HepG2 (cell line): ENCODE data around the gene PTCRA. TPM values are rescaled to one million over a fixed set of nuclear protein-coding genes. Genes with fewer than 3 reads are reported as not detected.

Experiments
- ATM ChIP-seq: fragments of 450-650 bp; IDR thresholded peaks from 2 replicates; pipeline ENCODE4 v1.7.1; 2017; ENCODE audit warnings: mild to moderate bottlenecking, borderline replicate concordance
- ELF1 ChIP-seq: sonication (generic); formaldehyde crosslinking; IDR thresholded peaks from 2 replicates; pipeline ENCODE4 v1.4.0; 2020; ENCODE audit warnings: missing genetic modification reagents
- HOXA7 ChIP-seq: sonication (generic); formaldehyde crosslinking; IDR thresholded peaks from 2 replicates; pipeline ENCODE4 v1.8.1; 2022; ENCODE audit warnings: mild to moderate bottlenecking, missing genetic modification reagents, moderate library complexity
- MIER3 ChIP-seq: IDR thresholded peaks from 2 replicates; pipeline ENCODE4 v1.6.1; 2016; ENCODE audit warnings: missing compliant biosample characterization, borderline replicate concordance
- NR3C1 ChIP-seq: sonication (generic); formaldehyde crosslinking; IDR thresholded peaks from 2 replicates; pipeline ENCODE4 v1.4.0; 2020; ENCODE audit warnings: missing genetic modification reagents
- PAWR ChIP-seq: sonication (generic); formaldehyde crosslinking; IDR thresholded peaks from 2 replicates; pipeline ENCODE4 v1.4.0; 2020; ENCODE audit warnings: missing genetic modification reagents, mild to moderate bottlenecking, borderline replicate concordance
- RXRA ChIP-seq: sonication (generic); formaldehyde crosslinking; IDR thresholded peaks from 2 replicates; pipeline ENCODE4 v1.5.1; 2020; ENCODE audit warnings: missing genetic modification reagents
- SOX13 ChIP-seq, 3 experiments: fragments of 450-650 bp in 1 of 3; sonication (generic) in 1 of 3; formaldehyde crosslinking in 1 of 3; IDR thresholded peaks in 2 of 3; conservative IDR thresholded peaks in 1 of 3; 2 replicates each; pipeline versions ENCODE4 v1.5.0 to v1.6.1; 2016 to 2020; ENCODE audit warnings: antibody characterized with exemption in 1 of 3, mild to moderate bottlenecking in 1 of 3, missing compliant biosample characterization in 1 of 3, missing genetic modification reagents in 1 of 3, moderate library complexity in 1 of 3
- ZMYM2 ChIP-seq: sonication (generic); formaldehyde crosslinking; IDR thresholded peaks from 2 replicates; pipeline ENCODE4 v1.8.0; 2022; ENCODE audit warnings: mild to moderate bottlenecking, missing genetic modification reagents
- ZNF543 ChIP-seq: sonication (generic); formaldehyde crosslinking; IDR thresholded peaks from 2 replicates; pipeline ENCODE4 v1.4.0; 2020; ENCODE audit warnings: mild to moderate bottlenecking, missing genetic modification reagents
- ZNF768 ChIP-seq: sonication (generic); formaldehyde crosslinking; IDR thresholded peaks from 2 replicates; pipeline ENCODE4 v1.4.0; 2020; ENCODE audit warnings: missing genetic modification reagents
- ZNF775 ChIP-seq: sonication (generic); formaldehyde crosslinking; IDR thresholded peaks from 2 replicates; pipeline ENCODE4 v1.4.0; 2020; ENCODE audit warnings: missing genetic modification reagents, mild to moderate bottlenecking, moderate library complexity, borderline replicate concordance
- ZSCAN20 ChIP-seq: sonication (generic); formaldehyde crosslinking; IDR thresholded peaks from 2 replicates; pipeline ENCODE4 v1.4.0; 2020; ENCODE audit warnings: missing genetic modification reagents, mild to moderate bottlenecking, borderline replicate concordance
- ZSCAN22 ChIP-seq: sonication (generic); formaldehyde crosslinking; IDR thresholded peaks from 2 replicates; pipeline ENCODE4 v1.4.0; 2020; ENCODE audit warnings: mild to moderate bottlenecking, missing genetic modification reagents
- polyA plus RNA-seq, 8 experiments: library from polyadenylated mRNA; depleted of rRNA in 3 of 8; stranded (reverse) in 7 of 8; unstranded in 1 of 8; fragments of >200 nt; fragmentation: Illumina TruSeq in 4 of 8; extraction: Trizol in 4 of 8; gene quantifications; 2 replicates each; pipeline versions ENCODE4 v1.2.1 to v1.2.3, GENCODE V29; 2011 to 2016; ENCODE audit warnings: low read depth in 4 of 8, missing spikeins in 1 of 8, mixed read lengths in 1 of 8; ENCODE audit not compliant: insufficient read depth in 1 of 8
- total RNA-seq, 5 experiments: library from RNA; depleted of rRNA; stranded (reverse); fragments of >200 nt; fragmentation: Illumina TruSeq; extraction: Trizol; gene quantifications; 2 replicates each; pipeline ENCODE4 v1.2.3, GENCODE V29; 2016; ENCODE audit warnings: low read depth in 1 of 5
- TF ChIP-seq, protein P1 (sequence below): IDR thresholded peaks from 2 replicates; pipeline ENCODE4 v1.6.1; 2016; ENCODE audit warnings: missing compliant biosample characterization, missing genetic modification reagents, borderline replicate concordance
- TF ChIP-seq, protein P2 (sequence below): sonication (generic); formaldehyde crosslinking; IDR thresholded peaks from 2 replicates; pipeline ENCODE4 v1.8.0; 2022; ENCODE audit warnings: mild to moderate bottlenecking, missing genetic modification reagents, borderline replicate concordance
- TF ChIP-seq, protein P3 (sequence below): sonication (generic); formaldehyde crosslinking; IDR thresholded peaks from 2 replicates; pipeline ENCODE4 v1.4.0; 2020; ENCODE audit warnings: mild to moderate bottlenecking, missing genetic modification reagents
- TF ChIP-seq, protein P4 (sequence below): sonication (generic); formaldehyde crosslinking; IDR thresholded peaks from 2 replicates; pipeline ENCODE4 v1.8.1; 2023; ENCODE audit warnings: missing genetic modification reagents, inconsistent platforms, borderline replicate concordance

PTCRA gene
- total and polyA plus RNA-seq, 2 of the 13 experiments (the other 11 are each of a cell fraction or from before 2014, with no cell fraction given) = not detected

DNA sequence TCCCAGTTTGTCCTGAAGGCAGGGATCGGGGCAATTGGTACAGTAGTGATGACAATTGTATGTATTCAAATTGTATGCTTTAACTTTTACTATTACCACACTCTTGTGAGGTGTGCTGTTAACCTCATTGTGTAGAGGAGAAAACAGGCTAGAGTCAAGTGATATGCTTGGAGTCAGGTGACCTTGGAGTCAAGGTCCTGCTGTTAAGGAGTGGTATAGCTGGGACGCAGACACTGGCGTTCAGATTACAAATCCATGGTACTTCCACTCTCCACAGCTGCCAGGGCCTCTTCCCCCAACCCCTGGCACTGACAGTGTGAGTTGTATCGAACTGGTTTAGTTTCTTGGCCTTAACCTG lies 23.9 kb downstream of the PTCRA start (continued):
- 0 out of 2 replicates have a peak, but pooled peaks have one; percentile 8 for TF ChIP-seq SOX13 (IDR thresholded peaks at IDR 0.05)
- TF ChIP-seq SOX13 (CRISPR knock-in tag; conservative IDR thresholded peaks at IDR 0.05 in 1 of 2, IDR thresholded peaks at IDR 0.05 in 1 of 2) = no peak
- 0 out of 2 replicates have a peak, but pooled peaks have one; percentile 30 for TF ChIP-seq ZSCAN20 (CRISPR knock-in tag)
- TF ChIP-seq PAWR = no peak
- no peak for TF ChIP-seq ZSCAN22 (CRISPR knock-in tag)
- no peak for TF ChIP-seq ATM
- no peak for TF ChIP-seq NR3C1
- TF ChIP-seq, protein P1, sequence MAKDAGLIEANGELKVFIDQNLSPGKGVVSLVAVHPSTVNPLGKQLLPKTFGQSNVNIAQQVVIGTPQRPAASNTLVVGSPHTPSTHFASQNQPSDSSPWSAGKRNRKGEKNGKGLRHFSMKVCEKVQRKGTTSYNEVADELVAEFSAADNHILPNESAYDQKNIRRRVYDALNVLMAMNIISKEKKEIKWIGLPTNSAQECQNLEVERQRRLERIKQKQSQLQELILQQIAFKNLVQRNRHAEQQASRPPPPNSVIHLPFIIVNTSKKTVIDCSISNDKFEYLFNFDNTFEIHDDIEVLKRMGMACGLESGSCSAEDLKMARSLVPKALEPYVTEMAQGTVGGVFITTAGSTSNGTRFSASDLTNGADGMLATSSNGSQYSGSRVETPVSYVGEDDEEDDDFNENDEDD (CRISPR knock-in tag) = no peak
- TF ChIP-seq ZNF543 (CRISPR knock-in tag) = no peak
- no peak for TF ChIP-seq HOXA7 (CRISPR knock-in tag)
- TF ChIP-seq, protein P2, sequence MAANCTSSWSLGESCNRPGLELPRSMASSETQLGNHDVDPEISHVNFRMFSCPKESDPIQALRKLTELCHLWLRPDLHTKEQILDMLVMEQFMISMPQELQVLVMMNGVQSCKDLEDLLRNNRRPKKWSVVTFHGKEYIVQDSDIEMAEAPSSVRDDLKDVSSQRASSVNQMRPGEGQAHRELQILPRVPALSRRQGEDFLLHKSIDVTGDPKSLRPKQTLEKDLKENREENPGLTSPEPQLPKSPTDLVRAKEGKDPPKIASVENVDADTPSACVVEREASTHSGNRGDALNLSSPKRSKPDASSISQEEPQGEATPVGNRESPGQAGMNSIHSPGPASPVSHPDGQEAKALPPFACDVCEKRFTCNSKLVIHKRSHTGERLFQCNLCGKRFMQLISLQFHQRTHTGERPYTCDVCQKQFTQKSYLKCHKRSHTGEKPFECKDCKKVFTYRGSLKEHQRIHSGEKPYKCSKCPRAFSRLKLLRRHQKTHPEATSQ (CRISPR knock-in tag) = no peak
- no peak for TF ChIP-seq ZMYM2 (CRISPR knock-in tag)
- no peak for TF ChIP-seq ELF1
- no peak for TF ChIP-seq MIER3 (CRISPR knock-in tag)
- TF ChIP-seq ZNF768 (CRISPR knock-in tag) = no peak
- TF ChIP-seq, protein P3, sequence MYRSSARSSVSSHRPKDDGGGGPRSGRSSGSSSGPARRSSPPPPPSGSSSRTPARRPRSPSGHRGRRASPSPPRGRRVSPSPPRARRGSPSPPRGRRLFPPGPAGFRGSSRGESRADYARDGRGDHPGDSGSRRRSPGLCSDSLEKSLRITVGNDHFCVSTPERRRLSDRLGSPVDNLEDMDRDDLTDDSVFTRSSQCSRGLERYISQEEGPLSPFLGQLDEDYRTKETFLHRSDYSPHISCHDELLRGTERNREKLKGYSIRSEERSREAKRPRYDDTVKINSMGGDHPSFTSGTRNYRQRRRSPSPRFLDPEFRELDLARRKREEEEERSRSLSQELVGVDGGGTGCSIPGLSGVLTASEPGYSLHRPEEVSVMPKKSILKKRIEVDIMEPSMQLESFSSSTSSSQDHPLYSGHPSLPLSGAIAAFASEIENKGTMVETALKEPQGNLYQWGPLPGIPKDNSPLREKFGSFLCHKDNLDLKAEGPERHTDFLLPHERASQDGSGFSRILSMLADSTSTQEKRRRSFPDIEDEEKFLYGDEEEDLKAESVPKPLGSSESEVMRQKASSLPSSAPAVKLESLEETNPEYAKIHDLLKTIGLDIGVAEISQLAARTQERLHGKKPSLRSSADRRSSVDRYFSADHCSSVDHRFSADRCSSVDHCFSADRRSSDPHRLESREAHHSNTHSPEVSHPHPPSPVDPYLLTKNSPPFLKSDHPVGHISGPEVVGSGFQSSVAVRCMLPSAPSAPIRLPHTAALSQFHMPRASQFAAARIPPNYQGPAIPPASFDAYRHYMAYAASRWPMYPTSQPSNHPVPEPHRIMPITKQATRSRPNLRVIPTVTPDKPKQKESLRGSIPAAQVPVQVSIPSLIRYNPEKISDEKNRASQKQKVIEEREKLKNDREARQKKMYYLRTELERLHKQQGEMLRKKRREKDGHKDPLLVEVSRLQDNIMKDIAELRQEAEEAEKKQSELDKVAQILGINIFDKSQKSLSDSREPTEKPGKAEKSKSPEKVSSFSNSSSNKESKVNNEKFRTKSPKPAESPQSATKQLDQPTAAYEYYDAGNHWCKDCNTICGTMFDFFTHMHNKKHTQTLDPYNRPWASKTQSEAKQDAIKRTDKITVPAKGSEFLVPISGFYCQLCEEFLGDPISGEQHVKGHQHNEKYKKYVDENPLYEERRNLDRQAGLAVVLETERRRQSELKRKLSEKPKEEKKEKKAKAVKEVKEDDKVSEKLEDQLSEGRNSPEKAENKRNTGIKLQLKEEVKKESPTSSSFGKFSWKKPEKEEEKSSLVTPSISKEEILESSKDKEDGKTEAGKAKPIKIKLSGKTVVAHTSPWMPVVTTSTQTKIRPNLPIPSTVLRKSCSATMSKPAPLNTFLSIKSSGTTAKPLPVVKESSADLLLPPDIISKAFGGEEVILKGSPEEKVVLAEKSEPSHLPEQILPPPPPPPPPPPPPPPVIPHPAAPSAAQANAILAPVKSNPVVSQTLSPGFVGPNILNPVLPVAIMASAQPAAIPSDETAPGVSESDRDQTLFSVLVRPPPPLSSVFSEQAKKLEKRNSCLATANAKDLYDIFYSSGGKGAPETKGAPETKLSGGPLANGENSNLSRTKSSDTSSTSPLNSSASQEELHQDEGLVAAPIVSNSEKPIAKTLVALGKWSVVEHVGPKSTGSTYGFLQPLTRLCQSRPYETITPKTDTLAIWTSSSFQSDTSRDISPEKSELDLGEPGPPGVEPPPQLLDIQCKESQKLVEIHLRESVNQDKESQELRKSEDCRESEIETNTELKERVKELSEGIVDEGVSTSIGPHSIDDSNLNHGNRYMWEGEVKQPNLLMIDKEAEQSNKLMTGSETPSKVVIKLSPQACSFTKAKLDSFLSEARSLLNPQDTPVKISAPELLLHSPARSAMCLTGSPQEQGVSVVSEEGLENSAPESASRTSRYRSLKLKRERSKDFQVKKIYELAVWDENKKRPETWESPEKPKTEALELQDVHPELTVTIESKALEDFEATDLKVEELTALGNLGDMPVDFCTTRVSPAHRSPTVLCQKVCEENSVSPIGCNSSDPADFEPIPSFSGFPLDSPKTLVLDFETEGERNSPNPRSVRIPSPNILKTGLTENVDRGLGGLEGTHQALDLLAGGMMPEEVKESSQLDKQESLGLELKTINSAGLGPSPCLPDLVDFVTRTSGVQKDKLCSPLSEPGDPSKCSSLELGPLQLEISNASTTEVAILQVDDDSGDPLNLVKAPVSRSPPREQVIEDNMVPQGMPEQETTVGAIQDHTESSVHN (CRISPR knock-in tag) = 0 out of 2 replicates have a peak, but pooled peaks have one; percentile 5
- TF ChIP-seq ZNF775 = 0 out of 2 replicates have a peak, but pooled peaks have one; percentile 11
- no peak for TF ChIP-seq RXRA
- TF ChIP-seq, protein P4, sequence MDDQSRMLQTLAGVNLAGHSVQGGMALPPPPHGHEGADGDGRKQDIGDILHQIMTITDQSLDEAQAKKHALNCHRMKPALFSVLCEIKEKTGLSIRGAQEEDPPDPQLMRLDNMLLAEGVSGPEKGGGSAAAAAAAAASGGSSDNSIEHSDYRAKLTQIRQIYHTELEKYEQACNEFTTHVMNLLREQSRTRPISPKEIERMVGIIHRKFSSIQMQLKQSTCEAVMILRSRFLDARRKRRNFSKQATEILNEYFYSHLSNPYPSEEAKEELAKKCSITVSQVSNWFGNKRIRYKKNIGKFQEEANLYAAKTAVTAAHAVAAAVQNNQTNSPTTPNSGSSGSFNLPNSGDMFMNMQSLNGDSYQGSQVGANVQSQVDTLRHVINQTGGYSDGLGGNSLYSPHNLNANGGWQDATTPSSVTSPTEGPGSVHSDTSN = no peak
